ENCODE measurements around the gene MXD1.

- TF ChIP-seq EP300 (IDR thresholded peaks at IDR 0.05; ENCODE audit: borderline replicate concordance in 1 of 2, low read depth in 1 of 2, low read length in 1 of 2) (0 out of 4 replicates have a peak, but pooled peaks of 1 of the 2 experiments have one; percentile 9), CTCF (IDR thresholded peaks at IDR 0.05) (no peak)
Observed at GRCh38 chr2:69893684-69894551, 21.0 kb upstream of the MXD1 start, which contains the start of gene SNRNP27.
